Sigmoid colon (tissue), 4 donors: ENCODE results near the gene BAHCC1.
A peak's percentile ranks its signal among the peaks of the same experiment; 100 is the strongest.

Experiments used
- EP300 ChIP-seq, 4 donors: sonication (generic); formaldehyde crosslinking; IDR thresholded peaks; one replicate each; pipeline ENCODE4 v1.6.1; 2017; ENCODE audit warnings: antibody characterized with exemption in 4 of 4
- POLR2A ChIP-seq, 2 donors: fragments of 450-650 bp; IDR thresholded peaks; one replicate each; pipeline ENCODE4 v1.6.1; 2016; ENCODE audit warnings: antibody characterized with exemption in 2 of 2, mild to moderate bottlenecking in 2 of 2, moderate library complexity in 2 of 2
- POLR2AphosphoS5 ChIP-seq, 4 donors: sonication (generic); formaldehyde crosslinking; IDR thresholded peaks; one replicate each; pipeline ENCODE4 v1.6.1; 2017; ENCODE audit warnings: antibody characterized with exemption in 4 of 4
- TF ChIP-seq, protein P1 (sequence below), 4 experiments: fragments of 450-650 bp in 3 of 4; fragments of 200-600 bp in 1 of 4; IDR thresholded peaks; one replicate each; pipeline ENCODE4 v1.5.1; 2016 to 2019; ENCODE audit warnings: antibody characterized with exemption in 4 of 4, mild to moderate bottlenecking in 3 of 4, moderate library complexity in 2 of 4

- TF ChIP-seq POLR2A (IDR thresholded peaks at IDR 0.05) (no peak), POLR2AphosphoS5 (IDR thresholded peaks at IDR 0.05) (peak in 2 of 4 donors; percentile 24 to 41), EP300 (IDR thresholded peaks at IDR 0.05) (no peak)
- TF ChIP-seq, protein P1, sequence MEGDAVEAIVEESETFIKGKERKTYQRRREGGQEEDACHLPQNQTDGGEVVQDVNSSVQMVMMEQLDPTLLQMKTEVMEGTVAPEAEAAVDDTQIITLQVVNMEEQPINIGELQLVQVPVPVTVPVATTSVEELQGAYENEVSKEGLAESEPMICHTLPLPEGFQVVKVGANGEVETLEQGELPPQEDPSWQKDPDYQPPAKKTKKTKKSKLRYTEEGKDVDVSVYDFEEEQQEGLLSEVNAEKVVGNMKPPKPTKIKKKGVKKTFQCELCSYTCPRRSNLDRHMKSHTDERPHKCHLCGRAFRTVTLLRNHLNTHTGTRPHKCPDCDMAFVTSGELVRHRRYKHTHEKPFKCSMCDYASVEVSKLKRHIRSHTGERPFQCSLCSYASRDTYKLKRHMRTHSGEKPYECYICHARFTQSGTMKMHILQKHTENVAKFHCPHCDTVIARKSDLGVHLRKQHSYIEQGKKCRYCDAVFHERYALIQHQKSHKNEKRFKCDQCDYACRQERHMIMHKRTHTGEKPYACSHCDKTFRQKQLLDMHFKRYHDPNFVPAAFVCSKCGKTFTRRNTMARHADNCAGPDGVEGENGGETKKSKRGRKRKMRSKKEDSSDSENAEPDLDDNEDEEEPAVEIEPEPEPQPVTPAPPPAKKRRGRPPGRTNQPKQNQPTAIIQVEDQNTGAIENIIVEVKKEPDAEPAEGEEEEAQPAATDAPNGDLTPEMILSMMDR (IDR thresholded peaks at IDR 0.05) = no peak
Measured at GRCh38 chr17:81398176-81398831, 3.0 kb downstream of the BAHCC1 start.
